ENCODE data around the gene CYBRD1.

Gene CYBRD1

DNA sequence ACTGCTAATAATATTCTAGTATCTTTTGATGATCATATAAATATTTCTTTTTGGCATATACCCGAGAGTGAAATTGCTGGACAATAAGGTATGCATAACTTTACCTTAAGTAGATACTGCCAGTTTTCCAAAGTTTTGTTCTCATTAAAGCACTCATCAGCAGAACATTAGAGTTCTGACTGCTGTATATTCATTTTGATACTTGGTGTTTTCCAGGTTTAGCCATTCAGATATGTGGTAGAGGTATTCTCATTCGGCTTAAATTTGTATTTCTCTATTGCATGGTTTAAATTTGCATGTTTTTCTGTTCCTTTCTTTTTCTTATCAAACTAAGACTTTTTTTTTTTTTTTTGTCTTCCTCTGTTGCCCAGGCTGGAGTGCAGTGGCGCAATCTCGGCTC lies 18.2 kb downstream of the CYBRD1 start:
- no peak overlapping the region for H3K4me3 ChIP-seq (ENCODE audit: low read length)
- TF ChIP-seq, protein P1, sequence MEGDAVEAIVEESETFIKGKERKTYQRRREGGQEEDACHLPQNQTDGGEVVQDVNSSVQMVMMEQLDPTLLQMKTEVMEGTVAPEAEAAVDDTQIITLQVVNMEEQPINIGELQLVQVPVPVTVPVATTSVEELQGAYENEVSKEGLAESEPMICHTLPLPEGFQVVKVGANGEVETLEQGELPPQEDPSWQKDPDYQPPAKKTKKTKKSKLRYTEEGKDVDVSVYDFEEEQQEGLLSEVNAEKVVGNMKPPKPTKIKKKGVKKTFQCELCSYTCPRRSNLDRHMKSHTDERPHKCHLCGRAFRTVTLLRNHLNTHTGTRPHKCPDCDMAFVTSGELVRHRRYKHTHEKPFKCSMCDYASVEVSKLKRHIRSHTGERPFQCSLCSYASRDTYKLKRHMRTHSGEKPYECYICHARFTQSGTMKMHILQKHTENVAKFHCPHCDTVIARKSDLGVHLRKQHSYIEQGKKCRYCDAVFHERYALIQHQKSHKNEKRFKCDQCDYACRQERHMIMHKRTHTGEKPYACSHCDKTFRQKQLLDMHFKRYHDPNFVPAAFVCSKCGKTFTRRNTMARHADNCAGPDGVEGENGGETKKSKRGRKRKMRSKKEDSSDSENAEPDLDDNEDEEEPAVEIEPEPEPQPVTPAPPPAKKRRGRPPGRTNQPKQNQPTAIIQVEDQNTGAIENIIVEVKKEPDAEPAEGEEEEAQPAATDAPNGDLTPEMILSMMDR (conservative IDR thresholded peaks at IDR 0.05; ENCODE audit: low read length): no peak
- DNase-seq (ENCODE audit: low read depth): no peak

DNA sequence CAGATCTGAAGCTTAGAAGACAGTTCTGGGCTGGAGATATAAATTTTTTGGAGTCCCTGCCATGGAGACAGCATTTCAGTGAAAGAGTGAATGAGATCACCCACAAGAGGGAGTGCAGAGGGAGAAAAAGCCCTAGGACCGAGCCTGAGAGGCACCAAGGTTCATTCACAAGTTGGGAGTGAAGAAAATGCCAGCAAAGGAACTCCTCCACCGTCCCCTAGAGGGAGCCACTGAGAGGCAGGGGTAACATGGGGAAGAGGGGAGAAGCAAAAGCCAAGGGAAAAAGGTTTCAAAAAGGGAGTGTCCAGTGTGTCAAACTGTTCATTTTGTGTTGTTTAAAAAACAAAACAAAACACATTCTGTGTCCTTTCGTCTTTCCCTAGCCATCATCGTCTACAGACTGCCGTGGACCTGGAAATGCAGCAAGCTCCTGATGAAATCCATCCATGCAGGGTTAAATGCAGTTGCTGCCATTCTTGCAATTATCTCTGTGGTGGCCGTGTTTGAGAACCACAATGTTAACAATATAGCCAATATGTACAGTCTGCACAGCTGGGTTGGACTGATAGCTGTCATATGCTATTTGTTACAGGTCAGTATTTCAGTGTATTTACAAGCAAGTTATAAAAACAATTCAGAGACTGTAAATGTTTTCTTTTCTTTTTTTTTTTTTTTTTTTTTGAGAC lies 19.1 kb downstream of the CYBRD1 start:
- no peak for DNase-seq (ENCODE audit: low read depth)
- TF ChIP-seq, protein P1 (conservative IDR thresholded peaks at IDR 0.05; ENCODE audit: low read length): peak; percentile 46
- no peak overlapping the region for H3K4me3 ChIP-seq (ENCODE audit: low read length)

DNA sequence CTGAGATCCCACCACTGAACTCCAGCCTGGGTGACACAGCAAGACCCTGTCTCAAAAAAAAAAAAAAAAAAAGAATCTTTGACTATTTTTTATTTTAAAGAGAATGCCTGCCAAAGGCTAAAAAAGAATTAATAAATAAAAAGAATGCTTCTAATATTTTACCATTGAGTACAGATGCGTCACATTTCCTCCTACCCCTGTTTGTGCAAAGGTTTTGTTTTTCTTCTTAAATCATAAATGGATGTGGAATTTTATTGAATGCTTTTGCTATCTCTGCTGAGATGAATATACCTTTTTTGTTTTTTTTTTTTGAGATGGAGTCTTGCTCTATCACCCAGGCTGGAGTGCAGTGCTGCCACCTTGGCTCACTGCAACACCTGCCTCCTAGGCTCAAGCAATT lies 22.8 kb downstream of the CYBRD1 start:
- TF ChIP-seq, protein P1 (conservative IDR thresholded peaks at IDR 0.05; ENCODE audit: low read length): no peak

DNA sequence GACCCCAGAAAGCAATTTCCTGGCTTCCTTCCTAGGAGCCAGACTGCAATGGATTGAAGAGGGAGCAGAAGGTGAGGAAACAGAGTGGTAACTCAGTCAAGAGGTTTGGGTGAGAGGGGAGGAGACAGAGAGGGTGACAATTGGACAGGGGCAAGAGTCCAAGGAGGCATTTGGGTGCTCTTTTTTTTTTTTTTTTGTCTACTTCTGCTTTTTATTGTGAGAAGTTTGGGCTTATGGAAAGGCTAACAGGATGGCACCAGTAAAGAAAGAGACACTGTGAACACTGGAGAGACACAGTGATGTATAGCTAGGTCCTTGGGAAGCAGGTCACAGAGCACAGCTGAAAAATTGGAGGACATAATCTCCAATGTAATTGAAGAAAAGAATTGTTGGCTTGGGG lies 25.0 kb downstream of the CYBRD1 start:
- DNase-seq (ENCODE audit: low read depth): no peak
- TF ChIP-seq, protein P1 (conservative IDR thresholded peaks at IDR 0.05; ENCODE audit: low read length): no peak
- H3K4me3 ChIP-seq (ENCODE audit: low read length): no peak overlapping the region

More for the DNA sequence above, 22.8 kb downstream of the CYBRD1 start:
- no peak overlapping the region for H3K4me3 ChIP-seq (ENCODE audit: low read length)
- DNase-seq (ENCODE audit: low read depth): no peak

DNA sequence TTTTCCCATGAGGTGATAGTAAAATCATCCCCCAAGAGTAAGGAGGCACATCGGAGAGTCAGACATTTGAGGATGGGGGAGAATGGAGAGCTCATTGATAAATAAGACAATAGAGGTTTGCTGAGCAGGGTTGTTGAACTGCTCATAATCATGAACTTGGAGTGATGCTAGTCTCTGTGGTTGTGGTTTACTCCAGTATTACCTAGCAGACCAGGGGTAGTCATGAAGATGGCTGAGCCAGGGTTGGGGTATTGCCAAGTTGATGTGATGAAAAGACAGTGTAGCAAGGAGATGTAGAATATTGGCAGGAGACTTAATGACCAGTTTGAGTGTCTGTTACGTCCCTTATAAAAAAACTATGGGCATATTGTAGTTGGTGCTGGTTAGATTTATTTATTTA lies 25.4 kb downstream of the CYBRD1 start:
- H3K4me3 ChIP-seq (ENCODE audit: low read length): no peak overlapping the region
- TF ChIP-seq, protein P1 (conservative IDR thresholded peaks at IDR 0.05; ENCODE audit: low read length): no peak
- peak; percentile 52 for DNase-seq (ENCODE audit: low read depth)

DNA sequence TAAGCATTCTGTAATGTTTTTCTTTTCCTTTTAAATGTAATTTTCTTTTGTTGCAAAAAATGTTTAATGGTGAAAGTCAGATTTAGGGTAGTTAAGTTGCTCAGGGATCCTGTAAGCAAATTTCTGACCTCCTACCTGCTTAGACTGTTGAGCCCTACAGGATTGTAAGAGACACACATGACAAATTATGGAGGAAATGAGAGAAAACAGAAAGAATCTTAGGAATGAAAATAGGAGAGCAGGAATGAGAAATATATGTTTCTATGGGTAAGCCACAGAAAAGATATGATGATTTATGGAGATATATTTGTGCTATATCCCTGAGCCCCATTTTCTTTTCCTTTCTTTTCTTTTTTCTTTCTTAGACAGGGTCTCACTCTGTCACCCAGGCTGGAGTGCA lies 28.3 kb downstream of the CYBRD1 start:
- peak; percentile 55 for DNase-seq (ENCODE audit: low read depth)
- TF ChIP-seq, protein P1 (conservative IDR thresholded peaks at IDR 0.05; ENCODE audit: low read length): no peak
- H3K4me3 ChIP-seq (ENCODE audit: low read length): no peak overlapping the region

DNA sequence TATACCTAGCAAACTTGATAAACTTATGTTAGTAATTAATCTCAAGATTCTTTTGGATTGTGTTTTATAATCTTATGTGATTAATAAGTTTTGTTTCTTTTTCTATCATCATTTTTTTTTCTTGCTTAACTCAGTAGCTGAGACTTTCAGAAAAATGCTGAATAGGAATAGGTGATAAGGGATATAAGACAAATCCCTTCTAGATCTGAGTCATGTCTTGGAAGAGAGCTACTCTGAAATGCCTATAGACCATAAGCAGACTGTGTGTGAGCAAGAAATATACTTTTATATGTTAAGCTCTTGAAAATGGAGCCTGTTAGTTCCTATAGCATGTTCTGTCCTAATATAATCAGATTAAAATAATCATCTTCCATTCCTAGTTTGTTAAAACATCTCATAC lies 29.6 kb downstream of the CYBRD1 start:
- no peak for DNase-seq (ENCODE audit: low read depth)
- TF ChIP-seq, protein P1 (conservative IDR thresholded peaks at IDR 0.05; ENCODE audit: low read length): no peak

More for the DNA sequence above, 29.6 kb downstream of the CYBRD1 start:
- H3K4me3 ChIP-seq (ENCODE audit: low read length): no peak overlapping the region
